Measurements from ENCODE around the gene POLD3. TPM values are rescaled to one million over a fixed set of nuclear protein-coding genes. Genes with fewer than 3 reads are reported as not detected.

POLD3 gene
- total RNA-seq, 3 donors from 2014 or later, result 18.3 to 32.4 (median 20.6) TPM

DNA sequence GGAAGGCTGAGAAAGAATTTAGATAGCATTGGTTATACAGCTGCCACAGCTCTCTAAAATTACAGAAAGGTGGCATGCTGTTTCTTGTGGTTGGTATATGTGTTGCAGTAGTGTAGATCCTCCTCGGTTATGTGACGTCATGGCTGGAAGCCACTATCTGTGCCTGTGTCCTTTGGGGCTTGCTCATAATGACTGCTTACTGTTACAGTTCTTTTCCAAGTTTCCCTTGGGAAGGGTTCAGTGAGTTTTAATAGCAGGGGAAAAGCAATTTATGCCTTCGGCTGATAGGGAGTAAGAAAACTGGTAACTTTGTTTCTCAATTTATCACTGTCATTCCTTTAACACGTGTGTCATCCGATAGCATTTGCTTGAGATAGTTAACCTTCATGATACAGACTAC lies 47.2 kb downstream of the POLD3 start:
- Histone ChIP-seq H3K36me3 (ENCODE audit: low read depth) (no peaks in the 10 kb centered on the region), H3K4me3 (no peak overlapping the region), H3K9me3 (no peaks in the 10 kb centered on the region), H3K4me1 (ENCODE audit: low read depth) (no peaks in the 10 kb centered on the region)
- intact Hi-C loops (cut with DNase I, micrococcal nuclease), result no loop called here
- TF ChIP-seq, protein P1, sequence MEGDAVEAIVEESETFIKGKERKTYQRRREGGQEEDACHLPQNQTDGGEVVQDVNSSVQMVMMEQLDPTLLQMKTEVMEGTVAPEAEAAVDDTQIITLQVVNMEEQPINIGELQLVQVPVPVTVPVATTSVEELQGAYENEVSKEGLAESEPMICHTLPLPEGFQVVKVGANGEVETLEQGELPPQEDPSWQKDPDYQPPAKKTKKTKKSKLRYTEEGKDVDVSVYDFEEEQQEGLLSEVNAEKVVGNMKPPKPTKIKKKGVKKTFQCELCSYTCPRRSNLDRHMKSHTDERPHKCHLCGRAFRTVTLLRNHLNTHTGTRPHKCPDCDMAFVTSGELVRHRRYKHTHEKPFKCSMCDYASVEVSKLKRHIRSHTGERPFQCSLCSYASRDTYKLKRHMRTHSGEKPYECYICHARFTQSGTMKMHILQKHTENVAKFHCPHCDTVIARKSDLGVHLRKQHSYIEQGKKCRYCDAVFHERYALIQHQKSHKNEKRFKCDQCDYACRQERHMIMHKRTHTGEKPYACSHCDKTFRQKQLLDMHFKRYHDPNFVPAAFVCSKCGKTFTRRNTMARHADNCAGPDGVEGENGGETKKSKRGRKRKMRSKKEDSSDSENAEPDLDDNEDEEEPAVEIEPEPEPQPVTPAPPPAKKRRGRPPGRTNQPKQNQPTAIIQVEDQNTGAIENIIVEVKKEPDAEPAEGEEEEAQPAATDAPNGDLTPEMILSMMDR (IDR thresholded peaks at IDR 0.05), result no peak
- ATAC-seq, result no peak
- no peak for DNase-seq

DNA sequence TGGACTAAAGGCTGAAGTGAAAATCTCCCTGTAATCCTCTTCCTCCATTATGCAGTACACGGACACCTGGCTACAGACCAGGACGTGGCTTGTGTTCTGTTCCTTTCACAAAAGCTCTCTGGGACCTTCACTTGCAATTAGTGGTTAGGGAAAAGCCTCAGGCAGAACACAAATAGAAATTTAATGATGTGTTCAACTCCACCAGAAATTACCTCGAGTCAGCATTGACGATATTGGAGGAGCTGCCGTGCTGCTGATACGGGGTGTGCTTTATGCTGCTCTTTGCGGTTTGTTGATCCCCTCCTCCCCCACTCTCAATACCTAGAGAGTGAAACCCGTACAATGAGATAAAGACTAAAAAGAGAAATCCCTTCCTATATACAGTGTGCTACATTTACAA lies 48.9 kb downstream of the POLD3 start:
- DNase-seq (no peak), ATAC-seq (no peak)
- Histone ChIP-seq H3K4me1 (ENCODE audit: low read depth) (no peaks in the 10 kb centered on the region), H3K4me3 (no peak overlapping the region), H3K9me3 (no peaks in the 10 kb centered on the region), H3K36me3 (ENCODE audit: low read depth) (no peaks in the 10 kb centered on the region)
- intact Hi-C loops (cut with DNase I, micrococcal nuclease), result no loop called here
- TF ChIP-seq, protein P1 (IDR thresholded peaks at IDR 0.05), result no peak

DNA sequence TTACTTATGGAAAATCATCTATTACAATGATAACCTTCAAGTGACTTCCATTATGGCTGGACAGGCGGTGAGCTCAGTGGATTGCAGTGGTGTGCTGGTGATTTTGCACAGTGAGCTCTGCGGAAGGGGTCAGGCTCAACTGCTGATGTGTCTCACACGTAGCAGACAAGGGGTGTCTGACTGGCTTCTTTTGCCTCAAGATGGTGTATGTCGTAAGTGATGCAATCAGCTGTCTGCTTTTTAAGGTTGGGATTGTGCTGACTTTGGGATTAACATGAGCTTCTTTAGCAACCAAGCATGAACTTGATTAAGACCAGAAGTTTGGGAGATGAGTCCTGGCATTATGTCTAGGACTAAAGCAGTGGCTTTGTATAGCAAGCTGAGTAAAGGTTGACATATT lies 49.5 kb downstream of the POLD3 start:
- intact Hi-C loops (cut with DNase I, micrococcal nuclease), result no loop called here

DNA sequence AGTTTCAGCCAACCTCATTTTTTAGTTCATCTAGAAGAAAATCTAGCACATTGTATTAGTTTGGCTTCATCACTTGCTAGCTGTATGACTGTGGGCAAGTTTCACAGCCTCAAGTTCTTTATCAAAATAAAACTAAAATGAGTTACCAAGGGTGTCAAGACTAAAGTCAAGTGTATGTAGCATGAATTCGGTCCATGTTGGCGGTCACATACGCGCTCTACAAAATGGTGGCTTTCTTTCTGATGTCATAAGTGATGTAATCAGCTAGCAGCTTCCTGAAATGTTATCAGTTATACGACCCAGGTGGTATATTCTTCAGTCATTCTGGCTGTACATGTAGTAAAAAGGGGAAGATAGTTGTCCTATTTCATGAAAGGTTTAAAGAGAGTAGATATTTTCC lies 50.5 kb downstream of the POLD3 start:
- ATAC-seq (no peak), DNase-seq (no peak)
- Histone ChIP-seq H3K4me1 (ENCODE audit: low read depth) (no peaks in the 10 kb centered on the region), H3K36me3 (ENCODE audit: low read depth) (no peaks in the 10 kb centered on the region), H3K4me3 (no peak overlapping the region), H3K9me3 (no peaks in the 10 kb centered on the region)
- TF ChIP-seq, protein P1 (IDR thresholded peaks at IDR 0.05), result no peak
- intact Hi-C loops (cut with DNase I, micrococcal nuclease), result no loop called here

More for the DNA sequence above, 49.5 kb downstream of the POLD3 start:
- Histone ChIP-seq H3K9me3 (no peaks in the 10 kb centered on the region), H3K36me3 (ENCODE audit: low read depth) (no peaks in the 10 kb centered on the region), H3K4me1 (ENCODE audit: low read depth) (no peaks in the 10 kb centered on the region), H3K4me3 (no peak overlapping the region)
- ATAC-seq (no peak), DNase-seq (no peak)
- TF ChIP-seq, protein P1 (IDR thresholded peaks at IDR 0.05), result no peak

DNA sequence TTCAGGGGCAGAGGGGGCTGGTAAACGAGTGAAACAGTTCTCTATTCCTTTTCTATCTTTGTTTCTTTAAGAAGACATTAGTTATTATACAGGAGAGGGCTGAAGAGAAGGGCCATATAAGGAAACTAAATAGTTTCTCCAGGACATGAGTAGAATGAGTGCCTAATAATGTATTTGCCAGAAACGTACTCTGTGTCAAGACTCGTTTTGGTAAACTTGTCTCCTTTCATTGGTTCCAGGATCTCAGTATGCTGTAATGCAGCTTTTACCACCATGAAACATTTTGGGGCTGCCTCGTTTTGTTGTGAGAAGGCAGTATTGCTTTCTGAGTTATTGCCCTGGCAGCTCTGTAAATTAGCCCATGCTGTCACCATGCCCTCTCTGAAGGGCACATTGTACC lies 51.7 kb downstream of the POLD3 start:
- TF ChIP-seq, protein P1 (IDR thresholded peaks at IDR 0.05), result no peak
- Histone ChIP-seq H3K9me3 (no peaks in the 10 kb centered on the region), H3K4me3 (no peak overlapping the region), H3K4me1 (ENCODE audit: low read depth) (no peaks in the 10 kb centered on the region), H3K36me3 (ENCODE audit: low read depth) (no peaks in the 10 kb centered on the region)
- DNase-seq (no peak), ATAC-seq (no peak)
- intact Hi-C loops (cut with DNase I, micrococcal nuclease), result no loop called here

DNA sequence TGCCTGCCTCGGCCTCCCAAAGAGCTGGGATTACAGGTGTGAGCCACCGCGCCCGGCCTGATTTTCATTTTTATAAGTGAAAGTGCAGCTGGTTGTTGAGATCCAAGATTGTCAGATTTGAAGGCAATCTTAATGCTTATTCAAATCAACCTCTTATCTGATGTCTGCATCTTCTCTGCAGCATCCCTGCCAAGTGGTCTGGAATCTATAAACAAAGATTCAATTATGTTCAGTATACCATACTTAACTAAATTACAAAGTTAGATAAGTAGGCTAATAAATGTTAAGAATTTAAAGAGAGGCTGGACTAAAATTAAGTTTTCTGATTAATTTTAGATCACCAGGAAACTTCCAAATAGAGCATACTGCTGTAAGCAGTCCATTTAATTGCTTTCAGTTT lies 53.8 kb downstream of the POLD3 start:
- Histone ChIP-seq H3K36me3 (ENCODE audit: low read depth) (no peaks in the 10 kb centered on the region), H3K4me3 (no peak overlapping the region), H3K4me1 (ENCODE audit: low read depth) (no peaks in the 10 kb centered on the region), H3K9me3 (no peaks in the 10 kb centered on the region)
- ATAC-seq (no peak), DNase-seq (no peak)
- TF ChIP-seq, protein P1 (IDR thresholded peaks at IDR 0.05), result no peak
- intact Hi-C loops (cut with DNase I, micrococcal nuclease), result no loop called here
